ENCODE results near the gene HDAC4. TPM values are rescaled to one million over a fixed set of nuclear protein-coding genes. Genes with fewer than 3 reads are reported as not detected.
"Not testable (repeated sequence)": the region's sequence is repeated elsewhere in the genome, so short reads cannot be mapped to it uniquely, and the experiment has no call there.

Gene HDAC4
- polyA plus RNA-seq, 3 donors, result 11.8 to 13.0 (median 12.9) TPM

DNA sequence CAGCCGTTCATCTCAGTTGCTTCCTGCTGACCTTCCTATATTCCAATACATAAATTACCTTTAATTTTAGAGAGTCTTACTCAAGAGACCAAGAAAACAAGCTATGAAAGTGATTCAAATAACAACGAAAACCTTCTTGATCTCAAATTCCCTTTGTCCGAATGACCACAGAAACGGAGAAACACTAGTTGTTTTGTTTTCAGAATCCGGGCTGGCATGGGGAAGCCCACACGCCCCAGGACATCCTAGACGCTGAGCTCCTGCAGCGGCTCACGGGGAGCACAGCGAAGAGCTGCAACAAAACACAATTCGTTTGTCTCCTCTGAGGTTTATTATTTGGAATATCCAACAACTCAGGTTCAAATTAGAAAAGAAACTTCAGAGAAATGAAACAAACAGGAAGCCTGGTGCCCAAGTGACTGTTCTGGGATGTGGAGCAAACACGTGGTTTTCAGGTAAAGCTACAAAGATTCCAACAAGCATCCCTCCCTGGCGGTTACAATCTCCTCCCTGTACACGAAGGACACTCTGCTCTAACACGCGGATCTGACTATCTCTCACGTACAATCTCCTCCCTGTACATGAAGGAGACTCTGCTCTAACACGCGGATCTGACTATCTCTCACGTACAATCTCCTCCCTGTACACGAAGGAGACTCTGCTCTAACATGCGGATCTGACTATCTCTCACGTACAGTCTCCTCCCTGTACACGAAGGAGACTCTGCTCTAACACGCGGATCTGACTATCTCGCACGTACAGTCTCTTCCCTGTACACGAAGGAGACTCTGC is 315.4 kb downstream of the HDAC4 start:
- DNase-seq (ENCODE audit: low read depth in 3 of 3, low spot score in 2 of 3), result no peak

DNA sequence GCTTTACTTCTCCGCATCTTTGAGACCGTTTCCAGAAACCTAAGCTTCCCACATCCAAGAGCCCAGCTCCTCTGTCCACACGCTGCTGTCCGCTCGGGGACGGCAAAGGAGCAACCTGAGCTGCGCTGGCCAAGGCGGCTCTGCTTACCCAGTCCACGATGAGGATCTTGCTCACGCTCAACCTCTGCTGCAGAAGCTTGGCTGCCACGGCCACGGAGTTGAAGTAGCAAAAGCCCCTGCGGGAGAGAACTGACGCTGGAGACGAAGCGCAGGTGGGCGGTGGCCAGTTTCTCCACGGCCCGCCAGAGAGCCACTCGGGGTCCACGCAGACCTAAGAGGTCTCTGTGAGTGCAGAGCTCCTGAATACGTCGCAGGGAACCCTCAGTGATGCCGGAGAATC is 316.8 kb downstream of the HDAC4 start:
- no peak for DNase-seq (ENCODE audit: low read depth in 3 of 3, low spot score in 2 of 3)

- DNase-seq (ENCODE audit: low read depth in 3 of 3, low spot score in 2 of 3), result no peak
Measured at GRCh38 chr2:239082425-239082824, 318.4 kb downstream of the HDAC4 start.

- no peak for DNase-seq (ENCODE audit: low read depth in 3 of 3, low spot score in 2 of 3)
Measured at GRCh38 chr2:239081622-239082021, 319.2 kb downstream of the HDAC4 start.

- no peak for DNase-seq (ENCODE audit: low read depth in 3 of 3, low spot score in 2 of 3)
Measured at GRCh38 chr2:239081046-239081445, 319.8 kb downstream of the HDAC4 start.

GRCh38 chr2:239079671-239080294 is 321.0 kb downstream of the HDAC4 start:
- DNase-seq (ENCODE audit: low read depth in 3 of 3, low spot score in 2 of 3), result no peak

- DNase-seq (ENCODE audit: low read depth in 3 of 3, low spot score in 2 of 3), result no peak
Measured at GRCh38 chr2:239078128-239078924, 322.5 kb downstream of the HDAC4 start.

DNA sequence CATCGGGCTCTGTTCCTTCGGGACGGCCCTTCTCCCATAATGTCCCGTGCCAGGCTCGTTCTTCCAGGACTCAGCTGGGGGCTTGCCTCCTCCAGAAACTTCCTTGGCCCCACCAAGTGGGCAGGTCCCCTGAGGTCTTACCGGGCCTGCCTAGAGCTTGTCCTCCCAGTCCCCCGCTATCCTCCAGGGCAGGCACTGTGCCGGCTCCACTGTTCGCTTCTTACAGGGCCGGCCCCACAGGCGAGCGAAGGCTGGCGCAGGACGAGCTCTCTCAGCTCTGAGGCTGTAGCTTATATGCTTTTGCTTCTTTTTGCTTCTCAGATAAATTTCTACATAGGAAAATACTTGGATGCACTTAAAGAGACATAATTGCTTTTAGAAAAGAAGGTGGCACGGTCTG is 323.6 kb downstream of the HDAC4 start:
- DNase-seq (ENCODE audit: low read depth in 3 of 3, low spot score in 2 of 3), result no peak

GRCh38 chr2:239075918-239076758 is 324.7 kb downstream of the HDAC4 start:
- DNase-seq (ENCODE audit: low read depth in 3 of 3, low spot score in 2 of 3), result no peak

- no peak for DNase-seq (ENCODE audit: low read depth in 3 of 3, low spot score in 2 of 3)
Measured at GRCh38 chr2:239073745-239074530, 326.9 kb downstream of the HDAC4 start.

DNA sequence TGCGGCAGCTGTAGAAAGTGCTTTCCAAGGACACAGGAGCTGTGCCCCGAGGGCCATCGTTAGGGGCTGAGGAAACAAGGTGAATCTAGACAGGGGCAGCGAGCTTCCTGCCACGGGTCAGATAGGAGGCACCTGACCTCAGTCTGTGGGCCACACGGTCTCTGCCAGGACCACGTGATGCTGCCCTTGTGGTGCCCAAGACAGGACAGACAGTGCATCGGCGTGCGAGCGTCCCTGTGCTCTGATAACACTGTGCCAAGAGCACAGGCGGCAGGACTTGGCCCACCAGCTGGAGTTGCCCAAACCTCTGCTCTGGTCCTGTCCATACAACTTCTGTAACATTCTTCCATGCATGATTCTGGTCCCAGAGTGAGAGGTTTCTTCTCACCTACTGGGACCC is 327.6 kb downstream of the HDAC4 start:
- no peak for DNase-seq (ENCODE audit: low read depth in 3 of 3, low spot score in 2 of 3)

GRCh38 chr2:239072786-239073185 is 328.0 kb downstream of the HDAC4 start:
- no peak for DNase-seq (ENCODE audit: low read depth in 3 of 3, low spot score in 2 of 3)

- no peak for DNase-seq (ENCODE audit: low read depth in 3 of 3, low spot score in 2 of 3)
Measured at GRCh38 chr2:239070466-239070865, 330.4 kb downstream of the HDAC4 start.

- DNase-seq (ENCODE audit: low read depth in 3 of 3, low spot score in 2 of 3), result not testable (repeated sequence)
Measured at GRCh38 chr2:239069362-239070333, 331.2 kb downstream of the HDAC4 start.

- DNase-seq (ENCODE audit: low read depth in 3 of 3, low spot score in 2 of 3), result no peak
Measured at GRCh38 chr2:239068411-239068810, 332.4 kb downstream of the HDAC4 start.

DNA sequence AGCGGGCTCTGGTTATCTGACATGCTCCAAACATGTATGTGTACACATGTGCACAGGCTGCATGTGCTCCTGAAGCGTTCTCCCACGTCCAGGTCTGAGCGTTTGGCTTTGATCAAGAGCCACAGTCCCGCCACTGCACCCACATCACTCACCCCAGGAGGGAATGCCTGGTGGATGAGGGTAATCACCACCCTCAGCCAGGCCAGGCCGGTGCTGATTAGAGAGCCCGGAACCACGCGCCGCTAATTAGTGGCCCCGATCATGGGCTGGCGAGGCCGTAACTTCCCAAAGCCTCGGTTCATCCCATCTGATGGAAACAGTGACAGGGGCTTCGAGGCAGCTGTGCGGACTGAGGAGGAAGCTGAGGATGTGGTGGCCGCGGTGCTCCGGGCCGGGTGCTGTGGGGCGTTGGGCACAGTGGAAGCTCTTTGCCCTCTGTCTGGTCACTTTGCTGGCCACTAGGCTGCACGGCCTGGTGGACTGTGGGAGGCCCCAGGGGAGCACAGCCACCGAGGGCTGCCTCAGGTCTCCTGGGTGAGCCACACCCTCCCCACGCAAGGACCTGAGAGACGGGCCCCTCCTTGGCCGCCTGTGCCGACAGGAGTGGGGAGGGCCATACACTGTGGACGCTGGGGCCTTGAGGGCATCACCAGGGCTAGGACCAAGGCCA is 333.5 kb downstream of the HDAC4 start:
- DNase-seq (ENCODE audit: low read depth in 3 of 3, low spot score in 2 of 3), result no peak

GRCh38 chr2:239066597-239066996 is 334.2 kb downstream of the HDAC4 start:
- no peak for DNase-seq (ENCODE audit: low read depth in 3 of 3, low spot score in 2 of 3)

DNA sequence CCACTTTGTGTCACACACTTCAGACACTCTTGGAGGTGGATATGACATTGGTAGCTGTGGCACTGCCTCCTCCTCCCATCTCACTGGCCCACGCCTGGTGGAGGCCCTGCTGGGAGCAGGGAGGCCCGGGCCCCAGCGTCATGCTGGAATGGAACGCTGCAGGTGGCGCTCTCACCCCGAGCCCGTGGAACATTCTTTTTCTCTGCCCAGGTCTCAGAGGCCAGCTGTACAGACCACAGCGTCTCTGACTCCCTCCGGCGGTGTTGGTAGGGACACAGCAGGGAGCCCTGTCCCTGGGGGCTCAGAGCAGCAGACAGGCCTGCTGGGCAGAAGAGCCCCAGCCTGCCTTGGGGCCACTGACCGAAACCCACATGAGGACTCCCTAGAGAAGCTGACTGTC is 334.9 kb downstream of the HDAC4 start:
- DNase-seq (ENCODE audit: low read depth in 3 of 3, low spot score in 2 of 3), result no peak
